ENCODE results near the gene ZNF474.

DNA sequence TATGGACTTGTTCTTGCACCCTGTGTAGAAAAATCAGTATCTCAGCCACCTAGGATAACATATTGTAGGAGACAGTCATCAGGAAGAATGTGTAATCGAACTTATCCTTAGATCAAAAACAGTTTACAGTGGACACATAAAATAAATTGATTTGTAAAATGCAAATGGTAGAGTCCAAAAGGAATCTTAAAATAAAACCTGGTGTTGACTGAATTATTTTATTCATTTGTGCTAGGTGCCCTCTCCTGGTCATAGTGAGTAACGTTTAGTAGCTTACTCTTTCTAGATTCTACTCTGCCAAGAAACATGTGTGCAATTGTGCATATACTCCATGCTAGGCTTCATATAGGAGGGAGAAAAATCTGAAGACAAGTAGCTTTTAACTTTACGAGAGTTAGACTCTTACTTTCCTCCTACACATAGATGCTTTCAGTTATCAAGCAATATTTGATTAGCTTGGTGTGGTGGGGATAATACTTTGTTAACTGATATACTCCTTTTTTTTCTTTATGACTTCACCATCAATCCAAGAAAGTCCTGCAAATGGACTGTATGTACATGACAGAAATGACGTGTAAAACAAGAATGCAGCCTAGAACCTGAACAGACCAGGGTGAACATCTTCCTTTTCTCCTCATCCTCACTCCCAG, 27.6 kb upstream of the ZNF474 start:
- TF ChIP-seq POLR2A (IDR thresholded peaks at IDR 0.05; ENCODE audit: low read depth, low read length) (no peak), RFX5 (IDR thresholded peaks at IDR 0.05; ENCODE audit: low read depth, low read length) (no peak), SMC3 (IDR thresholded peaks at IDR 0.05; ENCODE audit: low read depth, low read length) (peak; percentile 85), MXI1 (IDR thresholded peaks at IDR 0.05; ENCODE audit: borderline replicate concordance, low read depth, low read length) (no peak), RAD21 (IDR thresholded peaks at IDR 0.05; ENCODE audit: low read length) (peak; percentile 74), MAZ (IDR thresholded peaks at IDR 0.05; ENCODE audit: borderline replicate concordance, low read depth, low read length) (no peak)
- TF ChIP-seq, protein P1, sequence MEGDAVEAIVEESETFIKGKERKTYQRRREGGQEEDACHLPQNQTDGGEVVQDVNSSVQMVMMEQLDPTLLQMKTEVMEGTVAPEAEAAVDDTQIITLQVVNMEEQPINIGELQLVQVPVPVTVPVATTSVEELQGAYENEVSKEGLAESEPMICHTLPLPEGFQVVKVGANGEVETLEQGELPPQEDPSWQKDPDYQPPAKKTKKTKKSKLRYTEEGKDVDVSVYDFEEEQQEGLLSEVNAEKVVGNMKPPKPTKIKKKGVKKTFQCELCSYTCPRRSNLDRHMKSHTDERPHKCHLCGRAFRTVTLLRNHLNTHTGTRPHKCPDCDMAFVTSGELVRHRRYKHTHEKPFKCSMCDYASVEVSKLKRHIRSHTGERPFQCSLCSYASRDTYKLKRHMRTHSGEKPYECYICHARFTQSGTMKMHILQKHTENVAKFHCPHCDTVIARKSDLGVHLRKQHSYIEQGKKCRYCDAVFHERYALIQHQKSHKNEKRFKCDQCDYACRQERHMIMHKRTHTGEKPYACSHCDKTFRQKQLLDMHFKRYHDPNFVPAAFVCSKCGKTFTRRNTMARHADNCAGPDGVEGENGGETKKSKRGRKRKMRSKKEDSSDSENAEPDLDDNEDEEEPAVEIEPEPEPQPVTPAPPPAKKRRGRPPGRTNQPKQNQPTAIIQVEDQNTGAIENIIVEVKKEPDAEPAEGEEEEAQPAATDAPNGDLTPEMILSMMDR (conservative IDR thresholded peaks at IDR 0.05; ENCODE audit: low read depth, low read length): peak; percentile 72
- TF ChIP-seq, protein P2, sequence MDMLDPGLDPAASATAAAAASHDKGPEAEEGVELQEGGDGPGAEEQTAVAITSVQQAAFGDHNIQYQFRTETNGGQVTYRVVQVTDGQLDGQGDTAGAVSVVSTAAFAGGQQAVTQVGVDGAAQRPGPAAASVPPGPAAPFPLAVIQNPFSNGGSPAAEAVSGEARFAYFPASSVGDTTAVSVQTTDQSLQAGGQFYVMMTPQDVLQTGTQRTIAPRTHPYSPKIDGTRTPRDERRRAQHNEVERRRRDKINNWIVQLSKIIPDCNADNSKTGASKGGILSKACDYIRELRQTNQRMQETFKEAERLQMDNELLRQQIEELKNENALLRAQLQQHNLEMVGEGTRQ (IDR thresholded peaks at IDR 0.05; ENCODE audit: low read depth, low read length): no peak
